HepG2 (cell line): Measurements from ENCODE around the gene TWNK. TPM values are rescaled to one million over a fixed set of nuclear protein-coding genes. Genes with fewer than 3 reads are reported as not detected.

Experiments
- ATAC-seq: fragments of 200-7000 bp; cut with Tn5 transposase; 3 replicates; pipeline ENCODE4 v1.9.1; 2020; ENCODE audit warnings: mild to moderate bottlenecking, moderate library complexity
- Bru-seq: library from RNA; stranded (reverse); fragments of 400-500 nt; gene quantifications from one replicate; lab custom pipeline; 2021; lab: Mats Ljungman, UMichigan
- BruChase-seq, 2 experiments: library from RNA; stranded (reverse); fragments of 400-500 nt; gene quantifications; one replicate each; lab custom pipeline; 2021; lab: Mats Ljungman, UMichigan
- BruUV-seq: library from RNA; stranded (reverse); fragments of 400-500 nt; replicated peaks from 2 replicates; lab custom pipeline; 2021; lab: Mats Ljungman, UMichigan
- CTCF ChIA-PET: fragments of 300-600 bp; formaldehyde crosslinking; extraction: SDS; loops from one replicate; lab custom pipeline; 2021; ENCODE audit warnings: low total read pairs, inconsistent platforms, low intra/inter-chr PET ratio; lab: Yijun Ruan, JAX
- POLR2A ChIA-PET: fragments of 350-600 bp; sonication (Branson Sonifier 250); formaldehyde crosslinking; loops from one replicate; lab custom pipeline; 2020; ENCODE audit warnings: antibody characterized with exemption, inconsistent platforms; lab: Yijun Ruan, JAX
- DNase-seq: peaks from one replicate; pipeline ENCODE4 v3.0.0-alpha.2; 2015; ENCODE audit warnings: low spot score
- FAIRE-seq: peaks from 3 replicates; lab custom pipeline; 2011; peaks lifted over from hg19 to GRCh38; lab: Jason Lieb, UNC
- H2AFZ ChIP-seq: one replicate; pipeline ENCODE4 v1.6.1; 2011; ENCODE audit warnings: low read length, inconsistent platforms
- H3K27ac ChIP-seq: fragments of 300-600 bp; 3 replicates; pipeline ENCODE4 v1.8.0; 2011; ENCODE audit warnings: mixed run types, mild to moderate bottlenecking, mixed read lengths, low read length, inconsistent platforms; ENCODE audit not compliant: insufficient read depth; ENCODE audit errors: extremely low read length
- H3K27me3 ChIP-seq, 2 experiments: fragments of 200-600 bp in 1 of 2; 2 replicates in 1 of 2; 3 replicates in 1 of 2; pipeline versions ENCODE4 v1.6.0 to v1.8.0; 2011; ENCODE audit warnings: low read length in 2 of 2, mild to moderate bottlenecking in 2 of 2, moderate library complexity in 2 of 2, inconsistent platforms in 1 of 2; ENCODE audit not compliant: insufficient read depth in 2 of 2, control insufficient read depth in 1 of 2
- H3K36me3 ChIP-seq, 2 experiments: fragments of 200-600 bp in 1 of 2; replicated peaks in 1 of 2; 2 replicates in 1 of 2; 3 replicates in 1 of 2; pipeline versions ENCODE4 v1.5.1 to v1.8.0; 2011; ENCODE audit warnings: low read length in 2 of 2, inconsistent platforms in 1 of 2; ENCODE audit not compliant: insufficient read depth in 2 of 2, control insufficient read depth in 1 of 2
- H3K4me1 ChIP-seq: 2 replicates; pipeline ENCODE4 v1.5.1; 2012; ENCODE audit warnings: low read length, inconsistent platforms; ENCODE audit not compliant: insufficient read depth
- H3K4me2 ChIP-seq: 2 replicates; pipeline ENCODE4 v1.6.0; 2011; ENCODE audit warnings: low read depth, low read length, inconsistent platforms
- H3K4me3 ChIP-seq, 3 experiments: fragments of 200-600 bp in 1 of 3; sonication (generic), shearing (Covaris generic) in 1 of 3; replicated peaks in 1 of 3; 2 replicates each; pipeline ENCODE4 v1.5.1; 2011 to 2016; ENCODE audit warnings: low read length in 3 of 3, inconsistent platforms in 2 of 3, low read depth in 2 of 3, mild to moderate bottlenecking in 2 of 3, control low read depth in 1 of 3, mixed read lengths in 1 of 3; ENCODE audit not compliant: insufficient read depth in 1 of 3
- H3K79me2 ChIP-seq: one replicate; pipeline ENCODE4 v1.6.1; 2011; ENCODE audit warnings: low read length, inconsistent platforms; ENCODE audit not compliant: insufficient read depth
- H3K9ac ChIP-seq: 2 replicates; pipeline ENCODE4 v1.6.0; 2011; ENCODE audit warnings: mild to moderate bottlenecking, low read depth, low read length, inconsistent platforms; ENCODE audit not compliant: insufficient read depth
- H3K9me3 ChIP-seq: 2 replicates; pipeline ENCODE4 v1.5.1; 2012; ENCODE audit warnings: mild to moderate bottlenecking, low read length
- H4K20me1 ChIP-seq: 2 replicates; pipeline ENCODE4 v1.6.0; 2011; ENCODE audit warnings: inconsistent platforms, mild to moderate bottlenecking, low read length, moderate library complexity; ENCODE audit not compliant: insufficient read depth
- AGO1 ChIP-seq: fragments of 200-400 bp; formaldehyde crosslinking; IDR thresholded peaks from 2 replicates; pipeline ENCODE4 v1.6.1; 2017; ENCODE audit warnings: mild to moderate bottlenecking, low read depth, low read length, moderate library complexity; ENCODE audit not compliant: poor library complexity, severe bottlenecking
- ARHGAP35 ChIP-seq: sonication (generic); formaldehyde crosslinking; IDR thresholded peaks from 2 replicates; pipeline ENCODE4 v1.9.0; 2022; ENCODE audit warnings: mild to moderate bottlenecking, inconsistent platforms, moderate library complexity, missing genetic modification reagents, borderline replicate concordance
- CAMTA2 ChIP-seq: sonication (generic); formaldehyde crosslinking; IDR thresholded peaks from 2 replicates; pipeline ENCODE4 v1.4.0; 2020; ENCODE audit warnings: mild to moderate bottlenecking, missing genetic modification reagents, borderline replicate concordance
- FOXA3 ChIP-seq: IDR thresholded peaks from 2 replicates; pipeline ENCODE4 v1.6.1; 2016; ENCODE audit warnings: missing genetic modification reagents, missing compliant biosample characterization
- HNRNPK ChIP-seq: fragments of 200-400 bp; formaldehyde crosslinking; IDR thresholded peaks from 2 replicates; pipeline ENCODE4 v1.6.1; 2018; ENCODE audit warnings: low read length, low read depth, moderate library complexity, mild to moderate bottlenecking; ENCODE audit not compliant: poor library complexity, severe bottlenecking
- KLF9 ChIP-seq: IDR thresholded peaks from 2 replicates; pipeline ENCODE4 v1.6.1; 2016; ENCODE audit warnings: low read depth
- NR2F2 ChIP-seq: IDR thresholded peaks from 2 replicates; pipeline ENCODE4 v1.6.1; 2012; ENCODE audit warnings: low read depth, inconsistent platforms, borderline replicate concordance
- NR2F6 ChIP-seq, 2 experiments: IDR thresholded peaks; 2 replicates each; pipeline ENCODE4 v1.6.1; 2016; ENCODE audit warnings: antibody characterized with exemption in 1 of 2, mild to moderate bottlenecking in 1 of 2
- SALL2 ChIP-seq: sonication (generic); formaldehyde crosslinking; IDR thresholded peaks from 2 replicates; pipeline ENCODE4 v1.8.1; 2023; ENCODE audit warnings: mild to moderate bottlenecking, missing genetic modification reagents, inconsistent platforms
- SOX13 ChIP-seq, 3 experiments: fragments of 450-650 bp in 1 of 3; sonication (generic) in 1 of 3; formaldehyde crosslinking in 1 of 3; IDR thresholded peaks in 2 of 3; conservative IDR thresholded peaks in 1 of 3; 2 replicates each; pipeline versions ENCODE4 v1.5.0 to v1.6.1; 2016 to 2020; ENCODE audit warnings: antibody characterized with exemption in 1 of 3, mild to moderate bottlenecking in 1 of 3, missing compliant biosample characterization in 1 of 3, missing genetic modification reagents in 1 of 3, moderate library complexity in 1 of 3
- SUZ12 ChIP-seq: fragments of 150-350 bp; IDR thresholded peaks from 2 replicates; pipeline ENCODE4 v1.6.1; 2014; ENCODE audit warnings: low read depth, low read length
- ZFP1 ChIP-seq: IDR thresholded peaks from 2 replicates; pipeline ENCODE4 v1.6.1; 2016
- ZNF260 ChIP-seq: sonication (generic); formaldehyde crosslinking; IDR thresholded peaks from 2 replicates; pipeline ENCODE4 v1.4.0; 2020; ENCODE audit warnings: missing genetic modification reagents, low read depth, mild to moderate bottlenecking, borderline replicate concordance
- ZNF431 ChIP-seq: sonication (generic); formaldehyde crosslinking; IDR thresholded peaks from 2 replicates; pipeline ENCODE4 v1.9.0; 2022; ENCODE audit warnings: missing genetic modification reagents, low read depth, mild to moderate bottlenecking, borderline replicate concordance
- ZNF543 ChIP-seq: sonication (generic); formaldehyde crosslinking; IDR thresholded peaks from 2 replicates; pipeline ENCODE4 v1.4.0; 2020; ENCODE audit warnings: mild to moderate bottlenecking, missing genetic modification reagents
- ZNF556 ChIP-seq: sonication (generic); formaldehyde crosslinking; IDR thresholded peaks from 2 replicates; pipeline ENCODE4 v1.4.0; 2020; ENCODE audit warnings: mild to moderate bottlenecking, missing genetic modification reagents, borderline replicate concordance
- ZNF772 ChIP-seq: sonication (generic); formaldehyde crosslinking; IDR thresholded peaks from 2 replicates; pipeline ENCODE4 v1.5.0; 2020; ENCODE audit warnings: mild to moderate bottlenecking, missing genetic modification reagents
- WGBS: methylation state at CpG from one replicate; pipeline ENCODE4 v1.1.6; 2017; ENCODE audit warnings: low lambda C conversion rate; 5-methylcytosine and 5-hydroxymethylcytosine counted together
- in situ Hi-C: cut with HindIII; loops from 2 replicates; pipeline ENCODE4 v1.10.0; 2017; ENCODE audit warnings: low pct_unique_long_range_greater_than_20kb; ENCODE audit not compliant: extremely low pct_ligation_motif_present
- intact Hi-C: fragments of 100-400 bp; cut with micrococcal nuclease; formaldehyde crosslinking; loops from one replicate; pipeline ENCODE4 v1.10.0; 2022; ENCODE audit not compliant: unreplicated experiment
- long read RNA-seq, 2 experiments: library from RNA in 1 of 2; library from polyadenylated mRNA in 1 of 2; stranded (forward) in 1 of 2; unstranded in 1 of 2; transcript quantifications; one replicate each; pipeline ENCODE4 v2.0.0, GENCODE V29; 2019 to 2022
- polyA minus RNA-seq, 3 experiments: library from RNA; depleted of rRNA, polyadenylated mRNA; stranded (reverse); fragments of >200 nt; gene quantifications; 2 replicates each; pipeline ENCODE4 v1.2.3, GENCODE V29; 2011; ENCODE audit warnings: low replicate concordance in 1 of 3
- polyA plus RNA-seq, 8 experiments: library from polyadenylated mRNA; depleted of rRNA in 3 of 8; stranded (reverse) in 7 of 8; unstranded in 1 of 8; fragments of >200 nt; fragmentation: Illumina TruSeq in 4 of 8; extraction: Trizol in 4 of 8; gene quantifications; 2 replicates each; pipeline versions ENCODE4 v1.2.1 to v1.2.3, GENCODE V29; 2011 to 2016; ENCODE audit warnings: low read depth in 4 of 8, missing spikeins in 1 of 8, mixed read lengths in 1 of 8; ENCODE audit not compliant: insufficient read depth in 1 of 8
- total RNA-seq, 5 experiments: library from RNA; depleted of rRNA; stranded (reverse); fragments of >200 nt; fragmentation: Illumina TruSeq; extraction: Trizol; gene quantifications; 2 replicates each; pipeline ENCODE4 v1.2.3, GENCODE V29; 2016; ENCODE audit warnings: low read depth in 1 of 5

TWNK gene
- total RNA-seq (2016; rRNA removed; fragmentation: Illumina TruSeq; extraction: Trizol) (16.5 and 21.9 TPM in 2 replicates), polyA plus RNA-seq (2011; rRNA removed) (10.7 and 14.1 TPM in 2 replicates), polyA minus RNA-seq (2011; rRNA and poly(A)+ RNA removed; ENCODE audit: low replicate concordance) (12.7 and 32.5 TPM in 2 replicates), Bru-seq, nascent RNA (percentile 86 among the genes with signal in this experiment), BruChase-seq, experiment 1, labeled RNA remaining after a 6-hour chase (percentile 87 among the genes with signal in this experiment), BruChase-seq, experiment 2, labeled RNA remaining after a 2-hour chase (percentile 92 among the genes with signal in this experiment)
- total RNA-seq (2016; cell fraction: cytosol; rRNA removed; fragmentation: Illumina TruSeq; extraction: Trizol; ENCODE audit: low read depth): 3.7 and 4.5 TPM in 2 replicates
- 18.6 and 19.4 TPM in 2 replicates for total RNA-seq (2016; cell fraction: insoluble cytoplasmic fraction; rRNA removed; fragmentation: Illumina TruSeq; extraction: Trizol)
- total RNA-seq (2016; cell fraction: membrane; rRNA removed; fragmentation: Illumina TruSeq; extraction: Trizol): 11.4 and 11.5 TPM in 2 replicates
- 13.4 and 14.8 TPM in 2 replicates for total RNA-seq (2016; cell fraction: nucleus; rRNA removed; fragmentation: Illumina TruSeq; extraction: Trizol)
- polyA plus RNA-seq (2011; cell fraction: cytosol; rRNA removed): 10.2 and 12.5 TPM in 2 replicates
- 17.6 and 19.3 TPM in 2 replicates for polyA plus RNA-seq (2011; cell fraction: nucleus; rRNA removed)
- polyA plus RNA-seq (2012): 16.5 and 20.2 TPM in 2 replicates
- 2.6 and 3.0 TPM in 2 replicates for polyA plus RNA-seq (2016; cell fraction: cytosol; fragmentation: Illumina TruSeq; extraction: Trizol; ENCODE audit: low read depth)
- 22.1 and 23.7 TPM in 2 replicates for polyA plus RNA-seq (2016; cell fraction: insoluble cytoplasmic fraction; fragmentation: Illumina TruSeq; extraction: Trizol; ENCODE audit: low read depth)
- 8.2 and 8.4 TPM in 2 replicates for polyA plus RNA-seq (2016; cell fraction: membrane; fragmentation: Illumina TruSeq; extraction: Trizol; ENCODE audit: low read depth)
- polyA plus RNA-seq (2016; cell fraction: nucleus; fragmentation: Illumina TruSeq; extraction: Trizol; ENCODE audit: insufficient read depth, low read depth): 39.8 and 46.5 TPM in 2 replicates
- 4.7 and 5.5 TPM in 2 replicates for polyA minus RNA-seq (2011; cell fraction: cytosol; rRNA and poly(A)+ RNA removed)
- 14.2 and 14.9 TPM in 2 replicates for polyA minus RNA-seq (2011; cell fraction: nucleus; rRNA and poly(A)+ RNA removed)
- long read RNA-seq, experiment 1, partial matches to known transcripts: 3 of 11 reads
- long read RNA-seq, experiment 1, other reads (novel, unspliced or antisense): 4 of 11 reads
- long read RNA-seq, experiment 2, transcript TWNK-201 (5 exons, 3,621 nt): major isoform, 20 of 58 reads
- long read RNA-seq, experiment 2, transcript TWNK-202 (5 exons, 3,665 nt): minor isoform, 10 of 58 reads
- long read RNA-seq, experiment 2, partial matches to known transcripts: 8 of 58 reads
- long read RNA-seq, experiment 2, other reads (novel, unspliced or antisense): 17 of 58 reads

GRCh38 chr10:100986952-100987684 lies at the start of gene TWNK, which contains the start of gene MRPL43:
TSS of gene TWNK (plus strand) at chr10:100987543. CDS start at chr10:100988211, 668 bp downstream.
TSS of gene MRPL43 (minus strand) at chr10:100987497. CDS start at chr10:100987443, 54 bp downstream.
- Histone ChIP-seq H3K27ac (peak within 1 kb of the TSS; percentile 83), H3K36me3 (peaks cover 15 to 56% of the 10 kb centered on the region in 2 experiments), H2AFZ (no peak within 1 kb of the TSS), H3K27me3 (no peaks in the 10 kb centered on the region; a peak in 1 of 5 replicates), H3K9me3 (no peaks in the 10 kb centered on the region), H3K79me2 (peaks cover 50% of the 10 kb centered on the region), H3K4me2 (peak within 1 kb of the TSS; percentile 97), H4K20me1 (no peaks in the 10 kb centered on the region), H3K9ac (peak within 1 kb of the TSS; percentile 83), H3K4me3 (peak within 1 kb of the TSS; percentile 77 to 96 (median 91)), H3K4me1 (peaks cover 53% of the 10 kb centered on the region)
- peak; percentile 73 for ATAC-seq
- DNase-seq: peak; percentile 72
- BruUV-seq: no TSS peak
- FAIRE-seq: peak; percentile 56
- in situ Hi-C loops: no loop called here
- intact Hi-C loops: loop anchor here (1.0 kb wide), 1 partner anchor 16 kb away; no protein-coding TSS in a partner anchor
- 1% methylated on average over 34 of the region's 75 CpGs for WGBS
- POLR2A ChIA-PET: interaction anchor here (0.7 to 23.0 kb wide), 6 partner anchors 11 to 74 kb away, joined by 3 to 277 read pairs (median 3); partner anchors contain the start of genes LZTS2 and SEMA4G
- CTCF ChIA-PET: no interaction called here
- TF ChIP-seq ZFP1 (CRISPR knock-in tag) (no peak), ZNF431 (CRISPR knock-in tag) (0 out of 2 replicates have a peak, but pooled peaks have one; percentile 38), HNRNPK (peak; percentile 47), FOXA3 (no peak; the same call in 1 of the 2 replicates), KLF9 (CRISPR knock-in tag) (peak; percentile 62; the same call in 1 of the 2 replicates), ZNF772 (CRISPR knock-in tag) (peak; percentile 67; the same call in 1 of the 2 replicates), NR2F2 (no peak), ZNF543 (CRISPR knock-in tag) (peak; percentile 49; the same call in 1 of the 2 replicates), CAMTA2 (CRISPR knock-in tag) (0 out of 2 replicates have a peak, but pooled peaks have one; percentile 74), ZNF260 (CRISPR knock-in tag) (no peak), ZNF556 (CRISPR knock-in tag) (no peak), SUZ12 (no peak), SOX13 (IDR thresholded peaks at IDR 0.05) (no peak), SOX13 (CRISPR knock-in tag; conservative IDR thresholded peaks at IDR 0.05 in 1 of 2, IDR thresholded peaks at IDR 0.05 in 1 of 2) (no peak), AGO1 (peak; percentile 99), NR2F6 (IDR thresholded peaks at IDR 0.05) (peak; percentile 9; the same call in 1 of the 2 replicates), NR2F6 (CRISPR knock-in tag; IDR thresholded peaks at IDR 0.05) (0 out of 2 replicates have a peak, but pooled peaks have one; percentile 14), ARHGAP35 (CRISPR knock-in tag) (peak; percentile 62; the same call in 1 of the 2 replicates), SALL2 (peak; percentile 77; the same call in 1 of the 2 replicates)
